Activated CD4-positive, alpha-beta T cell treated with anti-CD3 and anti-CD28 coated beads, Interleukin-10, Interleukin-2, amounts not matched to agents 100 ng/mL and 50 ng/mL, durations not matched to agents 16 hours and 8 hours (primary cell): ENCODE results near the gene OTUD1.
"Not testable (repeated sequence)": the region's sequence is repeated elsewhere in the genome, so short reads cannot be mapped to it uniquely, and the experiment has no call there.

Source experiments
- DNase-seq: peaks from one replicate; pipeline ENCODE4 v3.0.0-alpha.2; 2020

OTUD1 gene, protein sequence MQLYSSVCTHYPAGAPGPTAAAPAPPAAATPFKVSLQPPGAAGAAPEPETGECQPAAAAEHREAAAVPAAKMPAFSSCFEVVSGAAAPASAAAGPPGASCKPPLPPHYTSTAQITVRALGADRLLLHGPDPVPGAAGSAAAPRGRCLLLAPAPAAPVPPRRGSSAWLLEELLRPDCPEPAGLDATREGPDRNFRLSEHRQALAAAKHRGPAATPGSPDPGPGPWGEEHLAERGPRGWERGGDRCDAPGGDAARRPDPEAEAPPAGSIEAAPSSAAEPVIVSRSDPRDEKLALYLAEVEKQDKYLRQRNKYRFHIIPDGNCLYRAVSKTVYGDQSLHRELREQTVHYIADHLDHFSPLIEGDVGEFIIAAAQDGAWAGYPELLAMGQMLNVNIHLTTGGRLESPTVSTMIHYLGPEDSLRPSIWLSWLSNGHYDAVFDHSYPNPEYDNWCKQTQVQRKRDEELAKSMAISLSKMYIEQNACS

GRCh38 chr10:23438547-23439451, at the start of gene OTUD1:
Gene OTUD1 (plus strand): TSS chr10:23439075. CDS start chr10:23439458, 383 bp downstream.
- DNase-seq: peak; percentile 96

DNA sequence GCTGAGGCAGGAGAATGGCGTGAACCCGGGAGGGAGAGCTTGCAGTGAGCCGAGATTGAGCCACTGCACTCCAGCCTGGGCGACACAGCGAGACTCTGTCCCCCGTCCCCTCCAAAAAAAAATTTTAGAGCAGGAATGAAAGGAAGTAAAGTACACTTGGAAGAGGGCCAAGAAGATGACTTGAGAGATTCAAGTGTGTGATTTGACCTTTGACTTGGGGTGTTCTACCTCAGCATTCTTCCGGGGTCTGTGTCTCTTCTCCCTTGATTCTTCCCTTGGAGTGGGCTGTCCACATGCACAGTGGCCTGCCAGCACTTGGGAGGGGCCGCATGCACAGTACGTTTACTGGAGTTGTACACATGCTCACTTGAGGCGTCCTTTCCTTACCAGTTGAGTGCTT, 48.5 kb upstream of the OTUD1 start:
- DNase-seq: not testable (repeated sequence)

DNA sequence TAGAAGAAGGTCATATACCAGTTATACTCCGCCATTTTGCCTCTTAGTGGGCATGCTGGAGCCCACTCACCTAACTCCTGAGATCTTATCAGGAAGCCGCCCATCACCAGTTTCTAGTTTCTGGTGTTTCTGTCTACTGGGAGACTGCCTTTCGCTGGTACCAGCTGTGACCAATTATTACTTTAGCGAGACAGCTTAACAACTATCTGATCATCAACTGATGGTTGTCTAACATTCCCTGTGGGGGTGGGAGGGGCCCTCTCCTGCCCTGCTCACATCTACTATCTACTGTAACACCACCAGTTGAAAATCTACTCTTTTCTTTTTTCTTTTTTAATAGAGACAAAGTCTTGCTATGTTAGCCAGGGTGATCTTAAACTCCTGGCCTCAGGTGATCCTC, 48.1 kb upstream of the OTUD1 start:
- DNase-seq: no peak

DNA sequence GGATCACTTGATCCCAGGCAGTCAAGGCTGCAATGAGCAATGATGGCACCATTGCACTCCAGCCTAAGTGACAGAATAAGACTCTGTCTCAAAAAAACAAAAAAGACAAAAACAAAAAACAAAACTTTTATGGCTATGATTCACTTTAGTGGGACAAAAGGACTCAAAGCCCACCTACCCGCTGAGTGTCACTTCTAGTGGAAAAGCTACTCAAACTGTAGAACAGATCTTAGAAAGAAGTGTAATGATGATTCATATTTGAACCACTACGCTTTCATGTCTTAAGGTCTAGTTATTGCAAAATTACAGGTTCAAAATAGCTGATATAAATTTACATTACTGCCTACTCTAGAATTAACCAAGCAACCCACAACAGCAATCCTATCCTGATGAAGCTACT, 47.1 kb upstream of the OTUD1 start:
- peak; percentile 81 for DNase-seq

- DNase-seq: no peak
These were observed 43.9 kb upstream of the OTUD1 start for GRCh38 chr10:23395017-23395416.

GRCh38 chr10:23396695-23397094, 42.2 kb upstream of the OTUD1 start:
- DNase-seq: no peak

GRCh38 chr10:23399701-23400144, 39.2 kb upstream of the OTUD1 start:
- no peak for DNase-seq

DNA sequence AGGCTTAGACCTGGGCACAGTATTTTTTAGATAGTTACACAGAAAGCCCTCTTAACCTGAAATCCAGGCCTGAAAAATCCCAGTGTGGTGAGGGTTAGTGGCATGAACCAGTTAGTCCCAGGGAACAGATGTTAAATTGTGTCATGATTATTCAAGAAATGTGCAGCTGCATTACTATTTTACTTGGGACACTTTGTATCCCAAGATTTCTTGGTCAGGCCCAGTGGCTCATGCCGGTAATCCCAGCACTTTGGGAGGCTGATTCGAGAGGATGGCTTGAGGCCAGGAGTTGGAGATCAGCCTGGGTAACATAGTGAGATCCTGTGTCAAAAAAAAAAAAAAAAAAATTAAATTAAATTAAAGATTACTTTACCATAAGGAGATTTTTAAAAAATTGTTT, 36.0 kb upstream of the OTUD1 start:
- no peak for DNase-seq

DNA sequence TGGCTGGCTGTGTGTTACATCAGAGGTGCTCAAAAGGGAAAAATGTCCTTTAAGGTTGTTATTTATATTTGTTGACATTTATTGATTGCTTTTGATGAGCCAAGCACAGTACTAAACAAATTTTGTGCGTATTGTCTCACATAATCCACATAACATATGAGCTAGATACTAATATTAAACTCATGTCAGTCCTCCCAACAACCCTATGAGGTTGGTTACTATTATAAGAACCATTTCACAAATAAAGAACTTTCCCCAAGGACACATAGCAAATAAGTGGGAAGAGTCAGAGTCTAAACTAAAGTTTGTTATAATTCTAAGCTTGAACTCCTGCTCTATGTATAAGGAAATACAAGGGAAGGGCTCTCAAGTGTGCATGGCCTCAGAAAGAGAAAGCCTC, 35.6 kb upstream of the OTUD1 start:
- DNase-seq: no peak

DNA sequence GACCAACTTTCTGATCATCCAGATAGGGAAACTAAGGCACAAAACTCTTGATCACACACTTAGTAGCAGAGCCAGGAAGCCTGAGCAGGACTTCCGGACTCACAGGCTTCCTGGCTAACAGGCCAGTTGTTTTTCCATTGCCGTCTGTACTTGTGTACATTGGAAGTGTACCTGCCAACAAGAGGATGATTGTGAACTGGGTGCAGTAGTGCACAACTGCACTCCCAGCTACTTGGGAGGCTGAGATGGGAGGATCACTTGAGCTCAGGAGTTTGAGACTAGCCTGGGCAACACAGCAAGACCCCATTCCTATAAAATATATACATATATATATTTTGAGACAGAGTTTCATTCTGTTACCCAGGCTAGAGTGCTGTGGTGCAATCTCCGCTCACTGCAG, 35.2 kb upstream of the OTUD1 start:
- no peak for DNase-seq

GRCh38 chr10:23404461-23404980, 34.4 kb upstream of the OTUD1 start:
- no peak for DNase-seq

DNA sequence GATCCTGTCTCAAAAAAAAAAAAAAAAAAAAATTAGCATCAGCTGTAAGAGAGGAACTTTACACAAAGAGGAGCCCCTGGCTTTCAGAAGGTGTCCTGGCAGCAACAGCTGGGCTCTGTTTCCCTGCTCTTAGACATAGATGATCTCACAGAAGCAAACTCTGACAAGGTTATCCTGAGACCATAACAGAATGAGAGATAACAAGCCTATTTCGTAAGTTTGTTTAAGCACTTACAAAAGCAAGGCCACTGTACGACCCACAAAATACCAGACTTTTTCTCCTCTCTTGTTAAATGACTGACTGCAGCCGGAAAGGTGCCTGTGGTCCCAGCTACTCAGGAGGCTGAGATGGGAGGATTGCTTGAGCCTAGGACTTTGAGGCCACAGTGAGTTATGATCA, 33.3 kb upstream of the OTUD1 start:
- DNase-seq: no peak

- DNase-seq: no peak
These were observed 32.5 kb upstream of the OTUD1 start for GRCh38 chr10:23406409-23406808.

DNA sequence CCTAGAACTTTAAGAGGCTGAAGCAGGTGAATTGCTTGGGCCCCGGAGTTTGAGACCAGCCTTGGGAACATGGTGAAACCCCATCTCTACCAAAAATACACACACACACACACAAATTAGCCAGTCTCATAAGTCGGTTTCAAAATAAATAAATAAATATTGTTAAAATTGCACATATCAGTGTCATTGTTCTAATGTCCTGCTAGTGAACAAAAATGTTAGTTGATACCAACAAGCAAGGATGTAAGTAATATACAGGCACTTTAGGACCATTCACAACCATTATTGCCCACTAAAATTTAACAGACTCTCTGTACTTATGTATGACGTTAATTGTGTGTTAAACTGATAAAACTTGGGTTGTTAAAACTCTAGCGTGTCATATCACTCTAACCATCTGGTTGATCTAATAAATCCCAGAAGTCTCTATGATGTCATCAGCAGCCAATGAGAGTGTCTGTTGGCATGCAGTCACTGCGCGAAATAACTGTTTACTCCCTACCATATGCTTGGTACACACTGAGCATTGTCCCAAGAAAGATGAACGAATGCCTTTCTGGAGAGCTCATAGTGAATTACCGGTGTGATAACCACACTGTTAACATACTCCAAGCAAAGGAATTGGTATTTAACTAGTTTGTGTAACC, 30.4 kb upstream of the OTUD1 start:
- no peak for DNase-seq

DNA sequence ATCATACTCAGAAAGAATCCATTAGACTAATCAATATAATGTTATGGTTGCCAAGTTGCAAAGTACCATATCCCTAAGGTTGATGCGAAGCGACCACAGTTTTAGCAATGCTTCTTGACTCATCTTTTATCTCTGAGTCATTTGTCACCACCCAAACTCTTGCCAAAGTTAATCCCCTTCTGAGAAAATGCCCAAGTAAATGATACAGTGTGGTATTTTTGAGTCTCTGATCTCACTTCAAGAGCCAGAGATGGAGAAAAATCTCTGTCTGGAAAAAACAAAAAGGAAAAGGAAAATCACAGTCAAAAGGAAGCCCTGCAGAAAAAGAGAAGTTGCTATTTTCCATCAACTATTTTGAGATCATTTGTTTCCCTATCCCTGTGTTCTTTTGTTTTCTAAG, 26.7 kb upstream of the OTUD1 start:
- DNase-seq: peak; percentile 86

GRCh38 chr10:23413629-23414089, 25.2 kb upstream of the OTUD1 start:
- DNase-seq: peak; percentile 34

DNA sequence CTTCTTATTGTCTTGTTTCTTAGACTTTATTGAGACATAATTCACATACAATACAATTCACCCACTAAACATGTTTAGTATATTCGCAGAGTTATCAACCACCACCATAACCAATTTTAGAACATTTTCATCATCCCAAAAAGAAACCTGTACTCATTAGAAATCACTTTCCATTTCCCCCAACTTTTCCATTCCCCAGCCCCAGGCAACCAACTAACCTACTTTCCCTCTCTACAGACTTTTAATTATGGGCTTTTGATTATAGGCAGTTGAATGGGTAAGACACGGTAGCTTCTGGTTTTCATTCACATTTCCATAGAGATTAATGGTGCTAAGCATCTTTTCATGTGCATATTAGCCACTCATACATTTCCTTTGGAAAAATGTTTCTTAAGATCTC, 24.2 kb upstream of the OTUD1 start:
- no peak for DNase-seq

DNA sequence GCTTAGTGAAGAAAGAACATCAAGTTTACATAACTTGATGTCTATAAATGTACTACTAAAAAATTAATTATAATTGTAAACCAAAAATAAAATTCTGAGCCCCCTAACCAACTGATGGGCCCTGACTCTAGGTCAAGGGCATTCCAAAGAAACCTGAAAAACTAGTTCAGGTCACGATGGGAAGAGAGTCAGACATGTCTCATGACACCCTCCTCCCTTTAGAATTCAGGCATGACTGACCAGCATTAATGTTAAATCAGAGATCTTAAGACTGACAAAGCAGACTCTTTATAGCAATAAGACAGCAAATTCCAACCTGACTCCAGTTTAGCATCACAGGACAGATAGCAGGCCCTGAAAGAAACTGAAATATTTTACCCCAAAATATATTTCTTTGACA, 21.6 kb upstream of the OTUD1 start:
- DNase-seq: no peak

GRCh38 chr10:23418051-23418681, 20.7 kb upstream of the OTUD1 start:
- no peak for DNase-seq

- no peak for DNase-seq
These were observed 19.7 kb upstream of the OTUD1 start for GRCh38 chr10:23419201-23419600.

- DNase-seq: no peak
These were observed 19.1 kb upstream of the OTUD1 start for GRCh38 chr10:23419655-23420329.

- DNase-seq: no peak
These were observed 17.5 kb upstream of the OTUD1 start for GRCh38 chr10:23421397-23421796.
